ENCODE data around the gene LARP6. TPM values are rescaled to one million over a fixed set of nuclear protein-coding genes. Genes with fewer than 3 reads are reported as not detected.
A peak's percentile ranks its signal among the peaks of the same experiment; 100 is the strongest.

Gene LARP6
- total and polyA plus RNA-seq, 2 of the 13 experiments (the other 11 are each of a cell fraction or from before 2014, with no cell fraction given), result 2.9 to 8.2 TPM

DNA sequence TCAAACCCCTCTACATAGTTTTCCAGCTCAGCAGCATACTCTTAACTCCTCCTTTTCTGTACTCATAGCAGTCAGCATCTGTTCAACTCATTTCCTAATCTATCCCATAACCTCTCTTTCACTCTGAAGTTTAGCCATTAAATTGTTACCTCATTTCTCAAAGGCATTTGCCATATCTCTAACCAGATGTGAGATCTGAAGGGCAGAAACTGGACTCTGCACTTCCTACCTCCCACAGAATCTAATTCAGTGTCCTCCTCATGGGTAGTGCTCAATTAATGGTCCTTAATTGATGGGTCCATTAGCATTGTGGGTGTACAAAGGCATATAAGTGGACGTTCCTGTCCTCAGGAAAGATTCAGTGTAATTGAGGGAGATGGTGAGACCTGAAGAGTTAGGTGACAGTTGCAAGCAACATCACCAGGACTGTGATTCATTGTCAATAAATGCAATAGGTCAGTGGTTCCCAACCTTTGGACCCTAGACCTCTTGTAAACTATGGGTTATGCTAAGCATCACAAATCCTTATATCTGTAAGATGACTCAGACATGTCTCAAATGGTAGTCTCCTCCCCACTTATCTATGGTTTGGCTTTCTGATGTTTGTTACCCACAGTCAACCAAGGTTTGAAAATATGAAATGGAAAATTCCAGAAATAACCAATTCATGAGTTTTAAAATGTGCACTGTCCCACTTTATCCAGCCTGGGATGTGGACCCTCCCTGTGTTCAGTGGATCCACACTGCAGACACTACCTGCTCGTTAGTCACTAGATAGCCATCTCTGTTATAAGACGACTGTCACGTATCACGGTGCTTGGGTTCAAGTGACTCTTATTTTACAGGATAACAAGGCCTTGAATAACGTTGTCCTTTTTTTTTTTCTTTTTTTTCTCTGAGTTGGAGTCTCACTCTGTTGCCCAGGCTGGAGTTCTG, 65.6 kb downstream of the LARP6 start (continued):
- no peak for TF ChIP-seq POLR2G (IDR thresholded peaks at IDR 0.05; ENCODE audit: low read depth, low read length)
- TF ChIP-seq ZNF33A (CRISPR knock-in tag; IDR thresholded peaks at IDR 0.05; ENCODE audit: borderline replicate concordance), result no peak
- TF ChIP-seq POLR2A (IDR thresholded peaks at IDR 0.05; ENCODE audit: insufficient read depth in 1 of 2, low read depth in 2 of 2, low read length in 2 of 2), result no peak
- TF ChIP-seq, protein P1, sequence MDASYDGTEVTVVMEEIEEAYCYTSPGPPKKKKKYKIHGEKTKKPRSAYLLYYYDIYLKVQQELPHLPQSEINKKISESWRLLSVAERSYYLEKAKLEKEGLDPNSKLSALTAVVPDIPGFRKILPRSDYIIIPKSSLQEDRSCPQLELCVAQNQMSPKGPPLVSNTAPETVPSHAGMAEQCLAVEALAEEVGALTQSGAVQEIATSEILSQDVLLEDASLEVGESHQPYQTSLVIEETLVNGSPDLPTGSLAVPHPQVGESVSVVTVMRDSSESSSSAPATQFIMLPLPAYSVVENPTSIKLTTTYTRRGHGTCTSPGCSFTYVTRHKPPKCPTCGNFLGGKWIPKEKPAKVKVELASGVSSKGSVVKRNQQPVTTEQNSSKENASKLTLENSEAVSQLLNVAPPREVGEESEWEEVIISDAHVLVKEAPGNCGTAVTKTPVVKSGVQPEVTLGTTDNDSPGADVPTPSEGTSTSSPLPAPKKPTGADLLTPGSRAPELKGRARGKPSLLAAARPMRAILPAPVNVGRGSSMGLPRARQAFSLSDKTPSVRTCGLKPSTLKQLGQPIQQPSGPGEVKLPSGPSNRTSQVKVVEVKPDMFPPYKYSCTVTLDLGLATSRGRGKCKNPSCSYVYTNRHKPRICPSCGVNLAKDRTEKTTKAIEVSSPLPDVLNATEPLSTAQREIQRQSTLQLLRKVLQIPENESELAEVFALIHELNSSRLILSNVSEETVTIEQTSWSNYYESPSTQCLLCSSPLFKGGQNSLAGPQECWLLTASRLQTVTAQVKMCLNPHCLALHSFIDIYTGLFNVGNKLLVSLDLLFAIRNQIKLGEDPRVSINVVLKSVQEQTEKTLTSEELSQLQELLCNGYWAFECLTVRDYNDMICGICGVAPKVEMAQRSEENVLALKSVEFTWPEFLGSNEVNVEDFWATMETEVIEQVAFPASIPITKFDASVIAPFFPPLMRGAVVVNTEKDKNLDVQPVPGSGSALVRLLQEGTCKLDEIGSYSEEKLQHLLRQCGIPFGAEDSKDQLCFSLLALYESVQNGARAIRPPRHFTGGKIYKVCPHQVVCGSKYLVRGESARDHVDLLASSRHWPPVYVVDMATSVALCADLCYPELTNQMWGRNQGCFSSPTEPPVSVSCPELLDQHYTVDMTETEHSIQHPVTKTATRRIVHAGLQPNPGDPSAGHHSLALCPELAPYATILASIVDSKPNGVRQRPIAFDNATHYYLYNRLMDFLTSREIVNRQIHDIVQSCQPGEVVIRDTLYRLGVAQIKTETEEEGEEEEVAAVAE (CRISPR knock-in tag; IDR thresholded peaks at IDR 0.05; ENCODE audit: borderline replicate concordance), result no peak
- no peak for TF ChIP-seq SOX6 (IDR thresholded peaks at IDR 0.05)
- peak; percentile 60 for TF ChIP-seq SOX6 (CRISPR knock-in tag; IDR thresholded peaks at IDR 0.05)
- TF ChIP-seq MAF1 (CRISPR knock-in tag; IDR thresholded peaks at IDR 0.05; ENCODE audit: borderline replicate concordance), result no peak
- TF ChIP-seq HDAC2 (CRISPR knock-in tag; IDR thresholded peaks at IDR 0.05), result peak; percentile 69; the same call in 1 of the 2 replicates
- TF ChIP-seq, protein P2, sequence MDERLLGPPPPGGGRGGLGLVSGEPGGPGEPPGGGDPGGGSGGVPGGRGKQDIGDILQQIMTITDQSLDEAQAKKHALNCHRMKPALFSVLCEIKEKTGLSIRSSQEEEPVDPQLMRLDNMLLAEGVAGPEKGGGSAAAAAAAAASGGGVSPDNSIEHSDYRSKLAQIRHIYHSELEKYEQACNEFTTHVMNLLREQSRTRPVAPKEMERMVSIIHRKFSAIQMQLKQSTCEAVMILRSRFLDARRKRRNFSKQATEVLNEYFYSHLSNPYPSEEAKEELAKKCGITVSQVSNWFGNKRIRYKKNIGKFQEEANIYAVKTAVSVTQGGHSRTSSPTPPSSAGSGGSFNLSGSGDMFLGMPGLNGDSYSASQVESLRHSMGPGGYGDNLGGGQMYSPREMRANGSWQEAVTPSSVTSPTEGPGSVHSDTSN (CRISPR knock-in tag; IDR thresholded peaks at IDR 0.05), result 0 out of 2 replicates have a peak, but pooled peaks have one; percentile 17
- no peak for TF ChIP-seq ZSCAN9 (CRISPR knock-in tag; IDR thresholded peaks at IDR 0.05; ENCODE audit: borderline replicate concordance)
- TF ChIP-seq ZNF570 (CRISPR knock-in tag; IDR thresholded peaks at IDR 0.05; ENCODE audit: borderline replicate concordance), result no peak
- TF ChIP-seq SALL2 (CRISPR knock-in tag; IDR thresholded peaks at IDR 0.05), result no peak
- TF ChIP-seq SMYD3 (CRISPR knock-in tag; IDR thresholded peaks at IDR 0.05), result no peak
- TF ChIP-seq ISX (CRISPR knock-in tag; conservative IDR thresholded peaks at IDR 0.05), result no peak
- no peak for TF ChIP-seq ZNF678 (CRISPR knock-in tag; IDR thresholded peaks at IDR 0.05)
- TF ChIP-seq ZNF75D (CRISPR knock-in tag; IDR thresholded peaks at IDR 0.05; ENCODE audit: borderline replicate concordance), result no peak
- TF ChIP-seq, protein P3, sequence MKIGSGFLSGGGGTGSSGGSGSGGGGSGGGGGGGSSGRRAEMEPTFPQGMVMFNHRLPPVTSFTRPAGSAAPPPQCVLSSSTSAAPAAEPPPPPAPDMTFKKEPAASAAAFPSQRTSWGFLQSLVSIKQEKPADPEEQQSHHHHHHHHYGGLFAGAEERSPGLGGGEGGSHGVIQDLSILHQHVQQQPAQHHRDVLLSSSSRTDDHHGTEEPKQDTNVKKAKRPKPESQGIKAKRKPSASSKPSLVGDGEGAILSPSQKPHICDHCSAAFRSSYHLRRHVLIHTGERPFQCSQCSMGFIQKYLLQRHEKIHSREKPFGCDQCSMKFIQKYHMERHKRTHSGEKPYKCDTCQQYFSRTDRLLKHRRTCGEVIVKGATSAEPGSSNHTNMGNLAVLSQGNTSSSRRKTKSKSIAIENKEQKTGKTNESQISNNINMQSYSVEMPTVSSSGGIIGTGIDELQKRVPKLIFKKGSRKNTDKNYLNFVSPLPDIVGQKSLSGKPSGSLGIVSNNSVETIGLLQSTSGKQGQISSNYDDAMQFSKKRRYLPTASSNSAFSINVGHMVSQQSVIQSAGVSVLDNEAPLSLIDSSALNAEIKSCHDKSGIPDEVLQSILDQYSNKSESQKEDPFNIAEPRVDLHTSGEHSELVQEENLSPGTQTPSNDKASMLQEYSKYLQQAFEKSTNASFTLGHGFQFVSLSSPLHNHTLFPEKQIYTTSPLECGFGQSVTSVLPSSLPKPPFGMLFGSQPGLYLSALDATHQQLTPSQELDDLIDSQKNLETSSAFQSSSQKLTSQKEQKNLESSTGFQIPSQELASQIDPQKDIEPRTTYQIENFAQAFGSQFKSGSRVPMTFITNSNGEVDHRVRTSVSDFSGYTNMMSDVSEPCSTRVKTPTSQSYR (CRISPR knock-in tag; IDR thresholded peaks at IDR 0.05; ENCODE audit: borderline replicate concordance), result no peak
- no peak for TF ChIP-seq KLF15 (CRISPR knock-in tag; IDR thresholded peaks at IDR 0.05; ENCODE audit: borderline replicate concordance)
- no peak for TF ChIP-seq LCORL (IDR thresholded peaks at IDR 0.05)
- TF ChIP-seq LCORL (CRISPR knock-in tag; IDR thresholded peaks at IDR 0.05), result peak; percentile 76; the same call in 1 of the 2 replicates
- no peak for TF ChIP-seq RBFOX2 (IDR thresholded peaks at IDR 0.05; ENCODE audit: low read depth, low read length)
- TF ChIP-seq ZNF878 (CRISPR knock-in tag; IDR thresholded peaks at IDR 0.05), result no peak
- TF ChIP-seq SNAPC2 (CRISPR knock-in tag; IDR thresholded peaks at IDR 0.05), result 0 out of 2 replicates have a peak, but pooled peaks have one; percentile 45
